Fibroblast of peridontal ligament (primary cell): ENCODE measurements around the gene LAMB1.
A peak's percentile ranks its signal among the peaks of the same experiment; 100 is the strongest.

ENCODE experiments used
- DNase-seq: peaks from one replicate; pipeline ENCODE4 v3.0.0-alpha.2; 2010; ENCODE audit errors: extremely low read depth

Gene LAMB1

DNA sequence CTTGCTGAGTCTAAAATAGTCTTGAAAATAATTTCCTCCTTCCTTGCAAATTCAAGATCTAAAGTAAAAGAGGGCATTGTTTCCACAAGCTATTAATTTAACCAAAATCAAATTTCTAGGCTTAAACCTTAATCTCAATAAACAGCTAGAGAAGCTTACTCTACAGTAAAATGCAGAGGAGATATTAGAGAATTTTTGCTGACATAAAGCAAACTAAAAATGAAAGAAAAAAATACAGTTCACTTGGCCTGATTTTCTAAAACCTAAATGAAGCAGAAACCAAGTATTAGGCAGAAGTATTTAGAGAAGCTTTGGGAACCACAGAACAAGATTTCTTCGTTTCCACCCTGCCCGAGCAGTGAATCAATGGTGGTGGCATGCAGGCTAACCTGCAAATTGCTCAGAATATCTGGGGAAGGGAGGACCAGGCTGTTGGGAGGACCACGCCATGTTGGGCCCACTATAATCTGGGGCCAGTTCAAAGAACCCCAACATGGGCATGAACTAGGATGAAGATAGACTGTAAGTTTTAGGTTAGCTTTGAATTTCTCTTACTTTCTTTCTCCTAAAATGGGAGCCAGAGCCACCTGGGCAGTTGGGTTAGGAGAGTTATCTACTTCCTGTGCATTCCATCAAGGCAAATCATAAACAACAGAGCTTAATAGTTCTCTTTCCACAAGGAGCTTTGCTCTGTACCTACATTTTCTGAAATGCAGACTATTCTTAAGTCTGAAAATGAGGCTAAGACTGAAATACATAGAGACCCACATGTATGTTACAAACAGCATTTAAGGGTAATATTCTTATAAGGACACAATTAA lies 4.1 kb downstream of the LAMB1 start:
- DNase-seq, result no peak

DNA sequence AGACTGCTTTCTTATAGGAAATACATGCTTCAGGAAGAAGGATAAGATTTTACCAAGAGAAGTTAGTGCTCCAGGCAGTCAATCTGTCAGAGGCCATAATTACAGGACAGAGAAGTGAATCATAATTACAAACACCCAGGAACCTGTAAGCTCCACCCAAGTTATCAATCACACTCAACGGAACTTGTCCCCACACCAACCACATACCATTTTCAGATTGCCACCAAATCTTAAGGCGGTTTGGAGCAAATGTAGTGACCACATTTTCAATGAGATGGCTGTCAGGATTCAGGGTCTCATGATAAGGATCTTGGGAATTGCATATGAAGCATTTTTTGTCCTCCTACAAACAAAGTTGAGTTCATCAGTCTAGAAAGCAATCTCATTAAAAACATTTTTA lies 4.8 kb downstream of the LAMB1 start:
- no peak for DNase-seq

DNA sequence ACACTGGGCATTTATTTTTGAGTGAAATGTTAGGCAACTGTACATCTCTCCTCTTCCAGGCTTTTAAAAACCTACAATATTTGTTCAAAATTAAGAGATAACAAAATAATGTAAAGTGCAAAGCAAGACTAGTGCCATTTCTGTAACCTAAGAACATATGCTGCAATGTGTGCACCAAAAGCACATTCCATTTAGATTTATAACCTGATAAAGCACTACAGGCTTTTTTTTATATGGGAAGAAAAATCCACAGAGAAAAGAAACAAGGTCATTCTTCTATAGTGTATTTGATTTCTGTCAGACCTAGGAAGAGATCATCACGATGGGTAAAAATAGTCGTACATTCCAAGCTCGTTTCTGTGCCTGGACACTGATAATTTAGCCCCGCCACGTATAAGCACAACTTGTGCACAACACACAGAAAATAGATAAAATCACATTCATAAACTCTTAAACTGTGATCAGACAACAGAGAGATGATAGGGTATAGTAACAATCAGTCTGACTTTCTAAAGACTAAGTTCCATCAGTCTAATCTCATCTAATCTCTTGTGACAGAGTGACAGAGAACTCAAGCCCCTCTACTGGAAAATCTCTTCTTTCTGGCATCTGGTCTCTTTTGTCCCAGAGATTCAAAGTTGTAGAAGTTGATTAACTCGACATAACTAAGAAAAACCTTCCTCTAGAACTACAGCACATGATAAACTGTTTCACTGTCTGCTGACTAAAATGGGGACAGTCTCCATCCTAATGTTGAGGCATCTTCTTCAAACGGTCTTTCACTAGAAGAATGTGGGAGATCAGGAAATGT lies 6.7 kb downstream of the LAMB1 start:
- peak; percentile 63 for DNase-seq

DNA sequence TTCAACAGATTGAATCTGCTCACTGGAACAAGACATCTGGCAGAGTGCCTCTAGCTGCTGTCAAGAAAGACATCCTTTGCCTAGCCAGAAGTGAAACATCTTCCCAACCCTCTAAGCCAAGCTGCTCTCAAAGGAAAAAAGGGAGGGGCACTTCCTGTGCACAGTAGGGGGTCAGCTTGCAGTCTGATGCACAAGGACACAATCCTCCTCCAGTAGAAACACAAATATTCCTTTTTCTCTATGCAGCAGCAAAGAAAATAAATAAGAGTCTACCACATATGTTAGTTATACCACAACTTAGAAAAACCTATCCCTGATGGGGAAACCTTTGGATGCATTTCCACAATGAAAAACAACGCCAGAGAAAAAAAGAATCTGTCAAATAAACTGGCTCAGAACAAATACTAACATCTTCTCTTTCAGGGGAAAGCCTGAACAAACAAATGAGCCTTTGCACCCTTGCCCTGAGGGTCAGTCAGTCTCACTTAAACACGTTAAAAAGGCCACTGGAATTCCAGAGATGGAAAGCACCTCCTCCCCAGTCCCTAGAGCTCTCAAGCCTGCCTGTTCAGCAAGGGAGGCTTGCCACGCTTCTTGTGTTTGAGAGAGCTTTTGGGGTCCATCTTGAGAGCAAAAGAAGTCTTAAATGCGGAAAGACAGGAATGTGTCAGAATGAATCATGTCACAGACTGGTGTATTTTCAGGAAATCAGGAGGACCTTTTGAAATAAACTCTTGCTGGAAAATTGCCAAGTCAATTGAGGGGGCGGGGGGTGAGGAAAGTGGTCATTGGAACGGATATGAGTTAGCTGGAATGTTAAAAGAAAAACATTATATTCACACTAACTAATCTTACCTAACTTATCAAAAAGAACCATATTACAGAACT lies 7.5 kb downstream of the LAMB1 start:
- DNase-seq, result peak; percentile 83

DNA sequence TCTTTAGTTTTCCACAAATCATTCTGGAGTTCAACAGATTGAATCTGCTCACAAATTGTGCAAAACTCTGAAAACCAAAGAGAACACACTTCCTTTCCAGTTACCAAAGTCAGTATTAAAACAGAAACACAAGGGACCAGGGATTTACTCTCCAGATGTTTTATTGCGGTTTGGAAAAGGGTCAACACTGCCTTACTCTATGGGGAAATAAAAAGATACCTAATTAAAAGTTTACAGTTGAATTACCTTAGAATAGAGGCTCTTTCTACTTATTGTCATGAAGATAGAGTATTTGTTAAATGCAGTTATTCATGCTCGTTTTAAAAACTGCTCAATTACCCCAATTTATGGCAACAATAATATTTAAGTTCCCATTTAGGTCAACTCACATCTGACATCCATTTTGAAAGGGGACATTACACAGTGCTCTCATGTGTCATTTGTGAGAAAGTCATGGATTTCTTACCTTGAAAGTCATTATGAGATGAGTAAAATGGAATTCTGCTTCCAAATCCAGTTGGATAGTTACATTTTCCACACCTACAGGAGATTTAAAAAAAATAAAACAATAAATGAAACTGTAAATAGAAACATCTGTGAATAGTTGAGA lies 8.4 kb downstream of the LAMB1 start:
- DNase-seq, result peak; percentile 59

DNA sequence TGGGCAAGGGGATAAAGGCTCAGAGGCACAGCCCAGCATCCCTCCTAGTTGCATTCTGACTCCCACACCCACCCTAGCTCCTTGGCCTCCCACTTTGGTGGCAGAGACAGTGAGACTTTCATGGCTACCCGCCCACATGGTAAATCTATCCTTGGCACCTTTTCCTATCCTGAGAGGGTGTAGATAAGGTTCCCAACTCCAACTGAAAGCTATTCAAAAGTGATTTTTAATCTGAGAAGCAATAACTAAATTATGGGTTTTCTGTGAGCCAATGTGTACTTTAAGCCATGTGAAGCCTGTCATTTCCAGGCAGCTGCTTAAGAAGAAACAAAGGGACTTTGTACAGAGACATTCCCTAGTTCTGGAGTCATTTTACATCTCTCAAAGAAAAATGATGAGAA lies 9.1 kb downstream of the LAMB1 start:
- DNase-seq, result no peak

DNA sequence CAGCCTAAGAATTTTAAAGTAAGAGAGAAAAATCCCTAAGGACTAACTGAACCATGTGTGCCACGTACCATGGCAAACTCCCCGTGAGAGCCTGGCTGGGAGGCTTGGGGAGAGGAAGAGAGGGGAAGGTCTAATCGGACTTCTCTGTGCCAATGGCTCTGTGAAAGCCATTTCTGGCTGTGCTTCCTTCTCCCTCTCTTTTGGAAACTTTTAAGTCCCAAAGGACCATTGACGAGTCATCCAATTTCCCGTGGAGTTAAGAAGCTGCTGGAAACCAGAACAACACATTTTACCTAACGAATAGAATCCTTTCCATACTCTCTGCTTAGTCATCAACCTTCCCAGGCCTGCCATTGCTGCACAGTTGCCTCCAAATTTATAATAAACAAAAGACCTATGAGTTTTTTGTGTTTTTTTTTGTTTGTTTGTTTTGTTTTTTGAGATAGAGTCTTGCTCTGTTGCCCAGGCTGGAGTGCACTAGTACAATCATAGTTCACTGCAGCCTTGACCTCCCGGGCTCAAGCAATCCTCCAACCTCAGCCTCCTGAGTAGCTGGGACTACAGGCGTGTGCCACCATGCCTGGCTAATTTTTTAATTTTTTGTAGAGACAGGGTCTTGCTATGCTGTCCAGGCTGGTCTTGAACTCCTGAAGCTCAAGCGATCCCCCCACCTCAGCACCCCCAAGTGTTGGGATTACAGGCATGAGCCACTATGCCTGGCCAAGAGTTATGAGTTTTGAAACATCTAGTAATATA lies 13.2 kb downstream of the LAMB1 start:
- DNase-seq, result peak; percentile 88

DNA sequence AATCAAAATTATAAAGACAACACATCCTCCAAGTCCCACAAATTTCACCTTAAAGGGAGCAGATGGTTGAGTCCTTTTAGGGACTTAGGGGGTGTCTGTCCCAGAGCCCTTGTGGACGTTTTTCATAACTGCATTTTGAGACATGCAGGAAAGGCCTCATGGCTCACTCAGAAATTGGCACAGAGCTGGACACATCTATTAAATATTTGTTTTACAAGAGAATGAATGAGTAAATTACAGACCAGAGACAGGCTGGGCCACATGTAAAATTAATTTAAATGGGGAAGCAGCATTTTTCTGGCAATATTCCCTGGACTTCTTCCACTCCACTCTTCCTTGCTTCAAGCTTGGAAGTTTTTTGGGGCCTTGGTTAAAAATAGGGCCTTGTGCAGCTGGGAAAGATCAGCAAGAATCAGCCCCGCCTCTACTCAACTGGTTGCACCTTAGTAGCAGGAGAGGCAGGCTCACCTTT lies 20.0 kb downstream of the LAMB1 start:
- DNase-seq, result peak; percentile 75

DNA sequence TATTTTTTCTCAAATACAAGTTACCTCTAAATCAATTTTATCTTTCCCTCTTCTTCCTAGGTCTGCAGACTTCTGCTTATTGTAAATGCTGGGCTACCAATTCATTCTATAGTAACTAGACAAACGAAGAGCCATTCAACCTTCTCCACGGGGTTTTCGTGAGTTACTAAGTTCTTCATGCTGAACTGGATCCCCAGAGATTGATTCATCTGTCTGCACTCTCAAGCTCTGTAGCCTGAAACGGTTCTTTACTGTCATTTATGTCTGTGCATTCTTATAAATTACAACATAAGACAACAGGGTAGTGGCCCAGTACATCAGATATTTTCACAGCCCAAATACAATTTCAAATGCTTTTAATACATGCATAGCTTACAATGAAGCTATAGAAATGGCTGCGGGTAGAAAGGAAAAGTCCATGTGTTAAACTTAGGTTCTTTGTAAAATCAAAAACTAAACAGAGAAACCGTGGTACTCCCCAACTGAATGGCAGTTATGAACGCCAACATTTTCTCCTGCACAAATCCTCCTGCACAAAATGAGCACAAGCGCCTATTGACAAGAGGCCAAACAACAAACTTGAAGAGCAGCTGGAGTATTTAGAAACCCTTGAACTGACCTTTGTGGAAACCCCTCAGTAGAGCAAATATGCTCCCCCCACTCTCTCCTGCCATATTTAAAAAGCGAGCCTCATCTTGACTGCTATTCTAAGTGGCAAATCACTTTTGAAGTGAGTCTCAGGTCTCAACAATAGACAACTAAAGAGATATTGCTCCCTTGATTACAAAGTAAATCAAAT lies 20.7 kb downstream of the LAMB1 start:
- DNase-seq, result no peak

DNA sequence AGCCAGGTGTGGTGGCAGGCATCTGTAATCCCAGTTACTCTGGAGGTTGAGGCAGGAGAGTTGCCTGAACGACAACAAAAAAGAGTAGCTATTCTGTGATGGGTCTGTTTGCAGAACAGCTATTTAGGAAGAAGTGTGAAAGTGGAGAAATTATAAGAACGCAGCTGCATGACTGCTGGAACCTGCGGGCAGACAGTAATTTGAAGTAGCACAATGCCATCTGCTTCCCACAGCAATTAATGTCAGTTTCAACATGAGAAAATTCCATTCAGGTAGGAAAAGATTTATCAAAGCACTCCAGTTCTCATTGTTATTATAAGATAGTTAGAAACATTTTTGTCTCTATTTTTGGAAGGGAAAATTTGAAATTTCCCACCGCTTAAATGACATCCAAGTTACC lies 21.5 kb downstream of the LAMB1 start:
- DNase-seq, result no peak

DNA sequence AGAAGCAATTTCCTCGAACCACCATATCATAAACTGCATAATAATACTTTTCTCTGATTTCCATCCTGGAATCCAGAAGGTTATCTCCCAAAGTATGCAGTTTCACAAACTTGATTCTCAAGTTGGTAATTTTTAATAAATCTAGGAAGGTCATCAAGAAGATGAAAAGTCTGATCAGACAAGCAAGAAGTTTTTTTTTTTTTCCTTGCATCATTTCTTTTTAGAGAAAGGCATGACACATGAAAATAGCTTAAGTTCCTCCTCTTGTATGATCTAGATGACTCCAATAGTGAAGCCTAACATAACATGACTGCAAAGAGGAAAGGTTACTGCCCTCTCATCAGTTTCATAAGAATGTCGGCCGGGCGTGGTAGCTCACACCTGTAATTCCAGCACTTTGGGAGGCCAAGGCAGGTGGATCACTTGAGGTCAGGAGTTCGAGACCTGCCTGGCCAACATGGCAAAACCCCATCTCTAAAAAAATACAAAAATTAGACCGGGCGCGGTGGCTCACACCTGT lies 22.2 kb downstream of the LAMB1 start:
- DNase-seq, result no peak

DNA sequence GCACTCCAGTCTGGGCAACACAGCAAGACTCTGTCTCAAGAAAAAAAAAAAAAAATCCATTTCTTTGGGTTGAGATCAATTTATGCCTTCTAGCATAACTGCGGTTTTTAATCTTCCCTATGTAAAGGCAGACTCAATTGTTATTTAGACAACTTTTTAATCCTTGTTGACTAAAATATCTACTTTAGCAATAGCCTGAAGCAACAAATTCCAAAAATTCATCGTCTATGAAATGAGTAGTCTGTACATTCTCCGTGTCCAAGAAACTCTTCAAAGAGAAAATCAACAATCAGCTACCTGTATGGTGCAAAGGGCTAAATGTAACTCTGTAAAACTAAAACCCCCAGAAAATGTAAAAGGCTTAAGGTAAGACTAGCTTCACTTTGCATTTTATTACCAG lies 22.8 kb downstream of the LAMB1 start:
- DNase-seq, result no peak

DNA sequence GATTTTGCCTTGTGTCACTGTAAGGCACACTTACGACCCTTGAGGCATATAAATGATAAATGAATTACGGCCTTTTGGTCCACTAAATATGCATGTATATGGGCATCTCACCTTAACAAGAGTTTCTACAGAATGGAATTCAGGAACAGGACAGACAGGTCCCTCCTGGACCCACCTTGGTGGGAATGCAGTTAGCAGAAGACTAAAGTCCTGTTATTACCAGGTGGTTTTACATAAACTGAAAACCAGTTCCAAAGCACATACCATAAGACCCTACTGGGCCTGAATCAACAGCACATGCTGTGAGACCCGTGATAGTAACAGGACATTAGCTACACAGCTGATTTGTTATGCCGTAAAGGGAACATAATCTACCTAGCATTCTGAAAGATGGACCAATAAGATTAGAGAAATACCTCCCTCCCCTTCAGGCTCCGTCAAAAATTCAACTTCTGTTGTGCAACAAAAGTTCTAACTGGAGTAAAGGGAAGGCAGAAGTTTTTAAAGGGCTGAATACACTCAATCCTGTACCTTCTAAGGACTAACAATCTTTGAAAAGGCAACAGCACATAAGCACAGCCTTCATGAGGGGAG lies 24.0 kb downstream of the LAMB1 start:
- DNase-seq, result no peak

DNA sequence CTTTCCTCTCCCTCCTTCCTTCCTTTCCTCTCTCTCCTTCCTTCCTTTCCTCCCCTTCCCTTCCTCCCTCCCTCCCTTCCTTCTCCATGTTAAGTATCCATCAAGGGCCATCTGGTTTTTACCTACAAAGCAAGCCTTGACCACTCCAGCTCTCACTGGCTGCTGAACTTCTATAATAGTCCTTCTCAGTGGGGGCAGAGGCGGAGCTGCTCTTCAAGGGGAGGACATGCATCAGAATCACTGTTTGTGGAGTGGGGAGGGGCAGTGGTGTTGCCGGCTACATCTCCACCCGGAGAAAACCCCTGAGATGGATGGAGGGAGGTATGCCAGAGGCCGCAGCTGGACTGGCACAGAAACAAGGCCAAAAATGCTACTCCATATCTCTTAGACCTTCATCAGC lies 25.9 kb downstream of the LAMB1 start:
- no peak for DNase-seq

DNA sequence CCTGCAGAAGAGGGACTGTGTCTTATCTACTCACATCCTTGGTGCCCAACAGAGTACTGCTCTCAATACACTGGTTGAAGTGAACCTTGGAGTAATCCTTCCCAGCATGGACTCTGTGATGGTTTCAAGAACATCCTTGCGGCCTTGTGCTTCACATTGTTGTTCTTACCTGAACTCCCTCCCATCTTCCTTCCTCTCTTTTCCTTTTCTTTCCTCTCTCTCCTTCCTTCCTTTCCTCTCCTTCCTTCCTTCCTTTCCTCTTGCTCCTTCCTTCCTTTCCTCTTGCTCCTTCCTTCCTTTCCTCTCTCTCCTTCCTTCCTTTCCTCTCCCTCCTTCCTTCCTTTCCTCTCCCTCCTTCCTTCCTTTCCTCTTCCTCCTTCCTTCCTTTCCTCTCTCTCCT lies 26.3 kb downstream of the LAMB1 start:
- DNase-seq, result no peak

DNA sequence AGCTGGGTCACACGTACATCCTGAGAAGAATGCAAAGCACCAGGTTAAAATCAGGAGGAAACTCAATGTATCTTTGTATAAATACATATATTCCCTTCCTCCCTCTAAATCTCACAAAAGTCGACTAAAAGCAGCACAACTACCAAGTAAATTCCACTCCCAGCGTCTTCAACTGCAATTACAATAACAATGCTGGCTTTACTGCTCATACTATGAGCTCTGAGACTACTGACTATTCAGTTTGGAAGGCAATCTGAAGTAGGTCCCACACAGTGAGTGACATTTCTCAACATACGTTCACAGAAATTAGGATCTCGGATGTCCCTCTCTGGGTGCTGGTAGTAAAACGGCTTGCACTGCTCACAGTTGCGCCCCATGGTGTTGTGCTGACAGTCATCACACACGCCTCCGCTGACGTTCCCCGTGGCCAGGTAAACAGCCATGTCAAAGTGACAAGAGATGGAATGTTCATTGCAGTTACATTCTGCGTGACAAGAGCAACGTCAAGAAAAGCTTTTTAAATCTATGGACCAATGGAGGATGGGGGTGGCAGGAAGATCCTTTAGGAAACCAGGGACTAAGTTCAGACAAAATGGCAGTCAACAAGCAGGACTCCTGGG lies 27.5 kb downstream of the LAMB1 start:
- no peak for DNase-seq

DNA sequence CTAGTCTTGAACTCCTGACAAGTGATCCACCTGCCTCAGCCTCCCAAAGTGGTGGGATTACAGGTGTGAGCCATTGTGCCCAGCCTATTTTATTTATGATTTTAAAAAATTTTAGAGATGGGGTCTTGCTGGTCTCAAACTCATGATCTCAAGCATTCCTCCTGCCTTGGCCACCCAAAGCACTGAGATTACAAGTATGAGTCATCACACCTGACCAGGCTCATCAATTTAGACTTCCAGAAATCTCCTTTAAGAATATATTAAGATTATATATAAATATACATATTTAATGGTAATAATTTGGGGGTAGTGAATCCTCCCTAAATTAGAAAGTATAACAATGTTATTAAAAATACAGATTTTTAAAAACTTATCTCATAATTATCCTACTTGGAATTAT lies 29.1 kb downstream of the LAMB1 start:
- no peak for DNase-seq

DNA sequence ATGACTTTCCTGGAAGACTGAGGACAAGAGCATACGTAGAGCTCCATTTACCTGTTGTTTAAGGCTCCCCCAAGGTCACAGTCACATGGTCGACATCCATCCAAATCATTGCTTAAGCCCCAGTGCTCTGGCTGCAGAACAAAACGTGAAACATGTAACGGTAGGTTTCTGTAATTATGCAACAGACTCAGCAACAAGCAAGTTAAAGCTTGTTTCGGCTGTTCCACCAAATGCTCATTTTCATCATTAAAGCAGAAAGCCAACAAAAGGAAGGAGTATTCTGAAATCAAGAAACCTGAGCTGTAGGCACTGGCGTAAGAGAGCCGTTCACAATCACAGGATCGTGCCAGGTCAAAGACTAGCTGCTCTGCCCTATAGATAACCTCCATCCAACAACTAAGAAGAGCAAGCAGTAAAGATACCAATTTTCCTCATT lies 30.0 kb downstream of the LAMB1 start:
- no peak for DNase-seq

DNA sequence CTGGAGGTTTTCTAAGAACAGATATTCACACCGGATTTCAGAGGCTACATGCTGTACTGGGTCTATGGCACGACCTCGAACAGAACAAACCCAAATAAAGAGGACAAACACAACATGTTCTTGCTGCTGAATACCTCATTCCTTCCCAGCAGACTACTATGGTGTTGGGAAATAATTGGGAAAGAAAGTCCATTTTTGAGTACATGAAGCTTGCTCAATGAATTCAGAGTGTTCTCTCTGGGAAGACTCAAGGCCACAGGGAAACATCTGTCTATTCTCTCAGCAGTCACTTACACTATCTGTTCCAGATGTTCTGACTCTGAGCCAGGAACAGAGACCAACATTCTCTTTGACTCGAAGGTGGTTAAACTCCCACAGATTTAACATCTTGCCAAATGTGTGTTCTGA lies 30.9 kb downstream of the LAMB1 start:
- DNase-seq, result peak; percentile 96
